ENCODE measurements around the gene SHISAL2A. TPM values are rescaled to one million over a fixed set of nuclear protein-coding genes. Genes with fewer than 3 reads are reported as not detected.

The SHISAL2A gene
- total and polyA plus RNA-seq, 7 donors, result 8.1 TPM; not detected in 6

GRCh38 chr1:52673513-52673912 is 40.5 kb downstream of the SHISAL2A start:
- TF ChIP-seq POLR2AphosphoS5 (IDR thresholded peaks at IDR 0.05) (no peak), EP300 (IDR thresholded peaks at IDR 0.05) (no peak), CTCF (IDR thresholded peaks at IDR 0.05) (no peak), POLR2A (IDR thresholded peaks at IDR 0.05) (no peak)
- Histone ChIP-seq H3K9me3 (no peaks in the 10 kb centered on the region), H3K36me3 (no peaks in the 10 kb centered on the region), H3K27me3 (no peaks in the 10 kb centered on the region), H3K4me3 (no peak overlapping the region), H3K27ac (no peak overlapping the region), H3K4me1 (peaks cover 0 to 3% (median 0%) of the 10 kb centered on the region in 4 donors)
- 85 to 95% methylated on average over 4 of the region's 4 CpGs for WGBS, 2 donors
- intact Hi-C loops (cut with DNase I), result no loop called here
- no peak for DNase-seq

DNA sequence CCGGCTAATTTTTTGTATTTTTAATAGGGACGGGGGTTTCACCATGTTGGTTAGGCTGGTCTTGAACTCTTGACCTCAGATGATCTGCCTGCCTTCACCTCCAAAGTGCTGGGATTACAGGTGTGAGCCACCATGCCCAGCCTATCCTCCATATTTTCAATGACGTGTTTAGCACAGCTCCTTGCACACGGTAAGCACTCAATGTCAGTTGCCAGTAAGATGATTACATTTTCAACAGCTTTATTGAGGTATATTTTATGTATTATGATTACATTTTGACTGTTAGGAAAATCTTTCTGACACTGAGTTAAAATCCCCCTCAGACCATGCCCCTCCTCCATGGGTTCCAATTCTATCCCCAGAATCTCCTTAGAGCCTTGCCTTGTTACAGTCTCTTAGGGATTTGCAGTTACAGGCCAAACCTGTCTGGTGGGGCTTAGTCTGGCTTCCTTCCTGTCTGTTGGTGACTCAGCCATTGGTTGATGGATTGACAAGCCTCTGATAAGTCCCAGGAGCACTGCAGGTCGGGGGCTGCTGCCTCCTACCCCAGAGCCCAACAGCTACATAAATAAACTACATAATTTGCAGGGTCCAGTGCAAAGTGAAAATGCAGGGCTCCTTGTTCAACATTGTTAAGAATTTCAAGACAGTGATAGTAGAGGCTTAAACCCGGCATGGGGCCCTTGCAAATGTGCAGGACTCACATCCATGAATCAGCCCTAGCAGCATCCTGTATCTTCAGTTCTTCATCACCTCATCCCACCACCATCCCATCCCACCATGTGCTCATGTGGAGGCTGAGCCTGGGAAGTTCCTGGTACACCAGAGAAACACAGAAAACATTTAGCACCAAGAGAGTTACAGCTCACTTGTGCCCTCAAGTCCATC is 41.8 kb downstream of the SHISAL2A start:
- DNase-seq, result no peak
- intact Hi-C loops (cut with DNase I), result no loop called here
- no peak overlapping the region for H3K4me3 ChIP-seq
- TF ChIP-seq EP300 (IDR thresholded peaks at IDR 0.05), result no peak
- no peak for TF ChIP-seq POLR2A (IDR thresholded peaks at IDR 0.05)
- no peak for TF ChIP-seq CTCF (IDR thresholded peaks at IDR 0.05)
- no peak for TF ChIP-seq POLR2AphosphoS5 (IDR thresholded peaks at IDR 0.05)
- no peaks in the 10 kb centered on the region for H3K9me3 ChIP-seq
- H3K4me1 ChIP-seq, result peaks cover 0 to 3% (median 0%) of the 10 kb centered on the region in 4 donors
- H3K36me3 ChIP-seq, result no peaks in the 10 kb centered on the region
- no peaks in the 10 kb centered on the region for H3K27me3 ChIP-seq
- H3K27ac ChIP-seq, result no peak overlapping the region
- 71 to 76% methylated on average over 6 of the region's 6 CpGs for WGBS, 2 donors

DNA sequence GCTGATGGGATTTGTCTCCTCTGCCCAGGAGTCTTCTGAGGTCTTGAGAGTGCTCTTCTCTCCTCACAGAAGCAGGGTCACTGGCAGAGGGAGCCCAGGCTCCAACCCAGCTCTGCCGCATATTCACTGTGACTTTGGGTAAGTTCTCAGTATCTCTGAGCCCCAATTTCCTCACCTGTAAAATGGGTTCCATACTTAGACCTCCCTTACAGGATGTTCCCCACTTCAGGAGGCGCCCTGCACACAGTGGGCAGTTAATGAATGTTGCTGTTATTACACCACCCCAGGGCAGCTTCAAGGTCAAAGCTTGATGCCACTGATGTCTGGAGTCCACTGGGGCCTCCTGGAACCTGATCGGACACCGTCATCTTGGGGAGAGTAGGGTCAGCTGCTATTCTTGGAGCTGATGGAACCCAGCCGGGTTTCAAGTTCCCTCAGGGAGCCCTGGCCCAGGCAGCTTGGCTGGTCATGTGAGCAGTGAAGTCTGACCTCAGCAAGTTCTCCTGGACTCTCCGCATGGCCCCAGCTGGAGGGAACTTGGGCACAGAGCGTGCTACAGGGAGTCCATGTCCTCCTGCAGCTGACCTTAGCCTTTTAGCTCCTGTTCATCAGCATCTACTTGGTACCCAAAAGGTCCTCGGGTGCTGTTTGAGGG is 43.4 kb downstream of the SHISAL2A start:
- Histone ChIP-seq H3K27ac (no peak overlapping the region), H3K9me3 (no peaks in the 10 kb centered on the region), H3K4me3 (no peak overlapping the region), H3K27me3 (no peaks in the 10 kb centered on the region), H3K36me3 (no peaks in the 10 kb centered on the region), H3K4me1 (no peaks in the 10 kb centered on the region)
- 86 to 87% methylated on average over 8 of the region's 8 CpGs for WGBS, 2 donors
- TF ChIP-seq CTCF (IDR thresholded peaks at IDR 0.05) (no peak), POLR2A (IDR thresholded peaks at IDR 0.05) (no peak), EP300 (IDR thresholded peaks at IDR 0.05) (no peak), POLR2AphosphoS5 (IDR thresholded peaks at IDR 0.05) (no peak)
- intact Hi-C loops (cut with DNase I), result no loop called here
- DNase-seq, result peak; percentile 81

DNA sequence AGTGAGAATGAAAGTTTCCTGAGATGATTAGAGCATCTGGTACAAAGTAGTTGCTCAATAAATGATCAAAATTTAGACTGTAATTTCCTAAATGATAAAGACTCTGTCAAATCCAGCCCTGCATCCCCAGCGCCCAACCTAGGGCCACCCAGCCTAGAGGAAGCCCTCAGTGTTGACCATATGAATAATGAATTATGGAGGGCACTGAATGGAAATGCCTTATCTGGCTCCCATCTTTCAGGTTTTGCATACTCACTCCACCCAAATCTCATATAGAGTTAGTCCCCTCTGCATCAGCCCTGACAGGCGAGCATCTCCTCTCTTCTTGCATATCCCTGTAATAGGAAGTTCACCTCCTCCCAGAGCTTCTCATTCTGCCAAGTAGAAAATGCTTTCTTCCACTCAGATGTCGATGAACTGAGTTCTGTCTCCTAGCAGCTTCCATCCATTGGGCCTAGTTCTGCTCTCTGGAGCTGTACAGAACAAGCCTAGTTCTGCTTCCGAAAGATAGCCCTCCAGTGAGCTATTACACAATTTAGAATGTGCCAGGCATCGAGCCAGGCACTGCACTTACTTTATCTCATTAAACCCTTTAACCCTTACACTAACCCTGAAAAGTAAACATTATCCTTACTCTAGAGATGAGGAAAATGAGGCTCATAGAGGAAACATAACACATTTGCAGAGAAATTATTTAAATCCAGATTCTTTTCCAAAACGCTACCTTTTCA is 44.3 kb downstream of the SHISAL2A start:
- Histone ChIP-seq H3K4me1 (no peaks in the 10 kb centered on the region), H3K4me3 (no peak overlapping the region), H3K36me3 (no peaks in the 10 kb centered on the region), H3K27ac (no peak overlapping the region), H3K27me3 (no peaks in the 10 kb centered on the region), H3K9me3 (no peaks in the 10 kb centered on the region)
- intact Hi-C loops (cut with DNase I), result no loop called here
- no peak for DNase-seq
- WGBS, 2 donors, result 50 to 68% methylated on average over 6 of the region's 6 CpGs
- no peak for TF ChIP-seq EP300 (IDR thresholded peaks at IDR 0.05)
- TF ChIP-seq POLR2AphosphoS5 (IDR thresholded peaks at IDR 0.05), result no peak
- no peak for TF ChIP-seq POLR2A (IDR thresholded peaks at IDR 0.05)
- no peak for TF ChIP-seq CTCF (IDR thresholded peaks at IDR 0.05)
